Activated CD8-positive, alpha-beta memory T cell treated with anti-CD3 and anti-CD28 coated beads, Interleukin-2, amount 50 U/mL, for 24 hours (primary cell): ENCODE data around the gene ATP11B.

Experiments
- DNase-seq: peaks from one replicate; pipeline ENCODE4 v3.0.0-alpha.2; 2020; ENCODE audit errors: extremely low read depth

Gene ATP11B

DNA sequence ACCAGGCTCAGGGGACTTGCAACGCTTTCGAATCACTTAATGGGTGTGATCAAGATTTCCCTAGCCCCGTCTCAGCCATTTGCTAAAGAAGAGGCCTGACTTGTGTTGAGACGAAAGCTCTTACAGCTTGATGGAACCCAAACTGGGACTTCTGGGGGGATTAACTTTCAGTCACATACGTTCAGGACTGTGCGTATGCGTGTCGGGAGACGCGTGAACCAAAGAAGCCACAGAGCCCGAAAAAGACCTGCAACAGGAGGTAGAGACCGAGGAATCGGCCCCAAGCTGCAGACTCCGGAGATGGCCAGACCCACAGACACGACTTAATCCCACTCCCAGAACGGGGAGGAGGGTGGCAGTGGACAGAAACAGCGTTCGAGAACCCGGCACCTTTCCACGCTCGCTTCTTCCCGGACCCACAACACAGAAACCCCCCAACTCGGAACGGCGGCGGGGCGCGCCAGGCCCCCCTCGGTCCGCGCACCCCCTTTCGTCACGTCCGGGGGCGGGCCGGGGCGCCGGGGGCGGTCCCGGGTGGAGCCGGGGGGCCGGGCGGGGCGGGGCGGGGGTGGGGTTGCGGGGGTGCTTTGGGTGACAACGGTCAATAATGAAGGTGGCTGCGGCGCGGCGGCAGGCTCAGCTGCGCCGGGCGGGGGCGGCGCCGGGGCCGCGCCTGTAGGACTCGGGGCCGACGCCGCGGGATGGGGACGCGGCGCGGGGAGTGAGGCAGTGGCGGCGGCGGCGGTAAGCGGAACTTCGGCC lies at the start of gene ATP11B:
TSS of gene ATP11B (plus strand) at position 604 of the 762 bp plus-strand sequence. CDS start 256 bp downstream, outside the sequence.
- DNase-seq, result no peak

- DNase-seq, result no peak
These were observed 46.3 kb upstream of the ATP11B start for GRCh38 chr3:182746959-182747358.

DNA sequence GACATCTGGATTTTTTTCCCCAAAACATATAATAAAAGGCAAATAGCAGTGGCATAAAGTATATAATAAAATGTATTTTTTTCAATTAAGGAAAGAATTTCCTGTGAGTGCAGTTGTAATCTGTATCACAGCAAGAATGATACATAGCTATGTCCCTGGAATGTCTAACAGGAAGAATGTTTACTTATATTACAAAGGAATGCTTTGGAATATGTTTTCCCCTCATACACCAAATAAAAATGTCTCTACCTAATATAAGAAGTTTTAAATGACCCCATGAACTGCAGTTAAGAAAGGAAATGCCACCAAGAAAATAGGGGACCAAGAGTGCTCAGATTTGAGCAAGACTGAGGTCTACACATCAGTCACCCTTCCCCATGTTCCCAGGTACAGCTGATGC lies 38.0 kb upstream of the ATP11B start:
- DNase-seq, result no peak

DNA sequence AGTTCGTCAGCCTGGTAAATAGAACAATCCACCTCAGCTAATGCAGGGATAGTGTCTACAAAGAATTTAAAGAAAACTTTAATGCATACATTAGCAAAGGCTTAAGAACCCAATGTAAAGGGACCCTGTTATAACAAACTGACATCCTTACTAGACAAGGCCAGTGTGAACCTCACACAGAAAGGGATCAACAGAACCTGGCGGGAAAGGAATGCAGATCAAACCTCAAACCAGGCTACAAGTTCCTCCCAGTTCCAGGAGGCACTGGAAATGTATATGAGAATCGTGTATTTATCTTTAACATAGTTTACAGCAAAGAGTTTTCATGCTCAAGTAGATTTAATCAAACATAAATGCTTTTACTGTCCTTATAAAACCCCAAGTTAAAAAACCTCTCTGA lies 37.6 kb upstream of the ATP11B start:
- no peak for DNase-seq

- DNase-seq, result no peak
These were observed 32.6 kb upstream of the ATP11B start for GRCh38 chr3:182760576-182761164.

GRCh38 chr3:182763896-182764295 lies 29.4 kb upstream of the ATP11B start:
- no peak for DNase-seq

DNA sequence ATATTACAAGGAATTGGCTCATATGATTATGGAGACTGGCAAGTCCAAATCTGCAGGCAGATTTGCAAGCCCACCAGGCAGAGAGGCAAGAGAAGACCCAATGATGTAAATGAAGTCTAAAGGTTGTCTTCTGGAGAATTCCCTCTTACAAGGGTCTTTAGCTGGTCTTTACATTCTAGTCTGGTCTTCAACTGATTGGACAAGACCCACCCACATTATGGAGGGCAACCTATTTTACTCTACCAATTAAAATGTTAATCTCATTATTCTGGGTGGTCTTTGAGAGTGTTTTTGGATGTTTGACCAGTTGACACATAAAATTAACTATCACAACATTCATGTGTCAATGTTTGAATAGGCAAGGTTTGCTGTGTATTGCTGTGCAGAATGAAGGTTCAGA lies 28.0 kb upstream of the ATP11B start:
- no peak for DNase-seq

GRCh38 chr3:182766099-182766498 lies 27.2 kb upstream of the ATP11B start:
- DNase-seq, result no peak

GRCh38 chr3:182768413-182768812 lies 24.9 kb upstream of the ATP11B start:
- no peak for DNase-seq

- no peak for DNase-seq
These were observed 23.6 kb upstream of the ATP11B start for GRCh38 chr3:182769673-182770072.

GRCh38 chr3:182782149-182782548 lies 11.2 kb upstream of the ATP11B start:
- DNase-seq, result no peak

GRCh38 chr3:182783106-182783505 lies 10.2 kb upstream of the ATP11B start:
- DNase-seq, result no peak

- no peak for DNase-seq
These were observed 8.8 kb upstream of the ATP11B start for GRCh38 chr3:182784542-182784941.

GRCh38 chr3:182785142-182785541 lies 8.2 kb upstream of the ATP11B start:
- no peak for DNase-seq

DNA sequence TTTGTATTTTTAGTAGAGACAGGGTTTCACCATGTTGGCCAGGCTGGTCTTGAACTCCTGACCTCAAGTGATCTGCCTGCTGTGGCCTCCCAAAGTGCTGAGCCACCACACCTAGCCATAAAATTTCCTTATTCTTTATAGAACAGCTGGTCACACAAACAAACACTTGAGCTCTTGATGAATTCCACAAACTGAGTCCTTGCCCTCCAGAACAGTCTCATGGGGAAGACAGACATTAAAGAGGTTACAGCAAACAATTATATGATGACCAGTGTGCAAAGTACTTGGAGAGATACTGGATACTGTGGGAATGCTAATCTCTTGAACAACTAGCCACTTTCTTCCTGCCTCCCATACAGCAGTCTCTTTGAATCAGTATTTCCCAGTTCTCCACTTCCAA lies 7.5 kb upstream of the ATP11B start:
- DNase-seq, result no peak

DNA sequence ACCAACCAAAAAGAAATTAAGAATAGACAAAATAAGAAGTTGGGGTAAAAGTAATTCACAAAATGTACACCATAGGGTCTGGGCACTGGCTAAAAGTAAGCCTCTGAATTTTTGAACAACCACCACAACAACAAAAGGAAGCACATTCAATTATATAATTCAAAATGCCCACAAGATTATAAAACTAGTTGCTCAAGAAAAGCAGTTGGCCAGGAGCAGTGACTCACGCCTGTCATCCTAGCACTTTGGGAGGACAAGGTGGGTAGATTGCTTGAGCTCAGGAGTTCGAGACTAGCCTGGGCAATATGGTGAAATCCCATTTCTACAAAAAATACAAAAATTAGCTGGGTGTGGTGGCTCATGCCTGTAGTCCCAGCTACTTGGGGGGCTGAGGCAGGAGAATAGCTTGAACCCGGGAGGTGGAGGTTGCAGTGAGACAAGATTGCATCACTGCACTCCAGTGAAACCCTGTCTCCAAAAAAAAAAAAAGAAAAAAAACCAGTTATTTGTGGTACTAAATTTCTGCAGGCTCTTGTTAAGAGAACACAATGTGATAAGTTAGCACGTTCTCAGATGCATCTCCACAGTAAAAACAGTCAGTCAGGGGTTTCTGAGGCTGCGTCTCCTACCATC lies 6.6 kb upstream of the ATP11B start:
- no peak for DNase-seq

DNA sequence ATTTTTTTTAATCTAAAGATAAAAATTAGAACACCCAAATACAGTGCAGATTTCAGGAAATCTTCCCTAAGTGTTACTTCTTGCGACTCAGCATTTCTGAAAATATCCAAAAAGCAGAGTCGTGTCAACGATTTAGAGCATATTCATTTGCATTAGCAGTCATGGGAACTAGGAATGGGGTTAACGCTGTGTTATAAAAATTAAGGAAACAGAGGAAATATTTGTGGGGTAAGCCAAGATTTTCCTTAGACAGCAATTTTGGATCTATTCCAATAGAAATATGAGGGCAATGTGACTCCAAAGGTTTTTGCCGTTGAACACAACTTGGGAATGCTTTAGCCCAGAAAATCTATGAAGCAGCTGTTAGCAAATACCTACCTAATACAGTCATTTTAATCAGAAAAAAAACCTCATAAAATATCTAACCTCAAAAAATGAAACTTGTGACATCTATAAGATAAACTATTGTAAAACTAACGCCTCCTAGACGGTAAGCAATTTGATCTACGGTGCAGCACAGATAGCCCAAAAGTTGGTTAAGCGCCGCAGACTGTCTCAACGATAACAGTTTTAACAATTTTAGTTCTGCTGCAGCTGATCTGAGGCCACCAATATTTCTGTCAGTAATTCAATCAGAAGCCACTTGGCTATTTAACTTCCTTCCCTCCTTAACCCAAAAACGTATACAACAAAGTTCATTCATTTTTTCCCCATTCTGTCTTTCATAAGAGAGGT lies 5.8 kb upstream of the ATP11B start:
- no peak for DNase-seq

DNA sequence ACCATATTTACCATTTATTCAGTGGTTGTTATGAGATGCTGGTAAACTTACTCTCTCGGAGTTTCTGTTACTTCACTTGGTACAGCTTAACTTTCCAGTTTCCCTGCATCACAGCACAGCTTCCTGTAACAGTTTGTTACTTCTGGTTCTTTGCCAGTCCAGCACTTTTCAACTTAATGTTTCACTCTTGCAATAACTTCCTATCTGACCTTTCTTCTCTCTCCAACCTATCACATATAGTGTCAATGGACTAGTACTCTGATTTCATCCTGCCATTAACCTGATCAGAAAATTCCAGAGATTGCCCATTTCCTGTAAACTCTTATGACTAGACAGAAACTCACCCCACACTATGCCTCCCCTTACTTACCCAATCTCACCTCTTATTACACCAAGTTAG lies 3.9 kb upstream of the ATP11B start:
- DNase-seq, result no peak

GRCh38 chr3:182790612-182791011 lies 2.7 kb upstream of the ATP11B start:
- no peak for DNase-seq

- DNase-seq, result no peak
These were observed 555 bp downstream of the ATP11B start for GRCh38 chr3:182793663-182794454.
